Activated naive CD4-positive, alpha-beta T cell treated with anti-CD3 and anti-CD28 coated beads, Interleukin-2, amount 50 U/mL, for 72 hours (primary cell): Measurements from ENCODE around the gene SLC35F3. TPM values are rescaled to one million over a fixed set of nuclear protein-coding genes. Genes with fewer than 3 reads are reported as not detected.
A peak's percentile ranks its signal among the peaks of the same experiment; 100 is the strongest.
"Not testable (repeated sequence)": the region's sequence is repeated elsewhere in the genome, so short reads cannot be mapped to it uniquely, and the experiment has no call there.

ENCODE experiments used
- ATAC-seq, 2 donors: fragments of 150-1000 bp; cut with Tn5 transposase; 2 replicates each; pipeline ENCODE4 v1.10.0; 2021; ENCODE audit warnings: mild to moderate bottlenecking in 2 of 2, moderate library complexity in 2 of 2
- DNase-seq, 2 donors: peaks; one replicate each; pipeline ENCODE4 v3.0.0; 2021 to 2022; ENCODE audit warnings: low spot score in 2 of 2
- H3K27ac Mint-ChIP-seq, 2 donors: one replicate each; pipeline ENCODE4 v1.8.0; 2022; ENCODE audit warnings: mild to moderate bottlenecking in 2 of 2, mixed read lengths in 2 of 2
- H3K36me3 Mint-ChIP-seq, 2 donors: one replicate each; pipeline ENCODE4 v1.8.0; 2022; ENCODE audit warnings: mixed read lengths in 2 of 2
- H3K9me3 Mint-ChIP-seq, 2 donors: one replicate each; pipeline ENCODE4 v1.8.0; 2022; ENCODE audit warnings: mixed read lengths in 2 of 2
- total RNA-seq, 2 donors: library from RNA; stranded (reverse); gene quantifications; one replicate each; pipeline ENCODE4 v1.2.3, GENCODE V29; 2022

Gene SLC35F3
- total RNA-seq, 2 donors from 2014 or later = 0.49 TPM; not detected in 1

- Mint-ChIP-seq H3K9me3 (no peaks in the 10 kb centered on the region), H3K27ac (no peak overlapping the region), H3K36me3 (no peaks in the 10 kb centered on the region)
- peak in 1 of 2 donors; percentile 24 for DNase-seq
- ATAC-seq = peak in 1 of 2 donors; percentile 58
These were observed 250.1 kb downstream of the SLC35F3 start for GRCh38 chr1:234154320-234155251.

GRCh38 chr1:234162661-234163060 is 258.2 kb downstream of the SLC35F3 start:
- Mint-ChIP-seq H3K36me3 (no peaks in the 10 kb centered on the region), H3K27ac (no peak overlapping the region), H3K9me3 (no peaks in the 10 kb centered on the region)
- DNase-seq = no peak
- no peak for ATAC-seq

GRCh38 chr1:234163267-234163919 is 258.9 kb downstream of the SLC35F3 start:
- Mint-ChIP-seq H3K9me3 (no peaks in the 10 kb centered on the region), H3K27ac (no peak overlapping the region), H3K36me3 (no peaks in the 10 kb centered on the region)
- ATAC-seq = no peak
- no peak for DNase-seq

GRCh38 chr1:234164098-234164709 is 259.7 kb downstream of the SLC35F3 start:
- DNase-seq = no peak
- H3K36me3 Mint-ChIP-seq = no peaks in the 10 kb centered on the region
- no peak overlapping the region for H3K27ac Mint-ChIP-seq
- no peaks in the 10 kb centered on the region for H3K9me3 Mint-ChIP-seq
- no peak for ATAC-seq

- ATAC-seq = no peak
- no peaks in the 10 kb centered on the region for H3K36me3 Mint-ChIP-seq
- no peak for DNase-seq
- H3K27ac Mint-ChIP-seq = no peak overlapping the region
- no peaks in the 10 kb centered on the region for H3K9me3 Mint-ChIP-seq
These were observed 263.7 kb downstream of the SLC35F3 start for GRCh38 chr1:234168061-234168724.

GRCh38 chr1:234169161-234169849 is 264.8 kb downstream of the SLC35F3 start:
- DNase-seq (no peak), ATAC-seq (no peak)
- Mint-ChIP-seq H3K27ac (peak overlapping the region in 1 of 2 donors; percentile 22), H3K36me3 (no peaks in the 10 kb centered on the region), H3K9me3 (no peaks in the 10 kb centered on the region)

- DNase-seq = no peak
- Mint-ChIP-seq H3K9me3 (no peaks in the 10 kb centered on the region), H3K36me3 (no peaks in the 10 kb centered on the region), H3K27ac (peak overlapping the region in 1 of 2 donors; percentile 55)
- ATAC-seq = no peak
These were observed 265.6 kb downstream of the SLC35F3 start for GRCh38 chr1:234170067-234170466.

- ATAC-seq = peak in 1 of 2 donors; percentile 48
- no peak for DNase-seq
- Mint-ChIP-seq H3K27ac (peak overlapping the region in 1 of 2 donors; percentile 55), H3K9me3 (no peaks in the 10 kb centered on the region), H3K36me3 (no peaks in the 10 kb centered on the region)
These were observed 266.1 kb downstream of the SLC35F3 start for GRCh38 chr1:234170622-234171021.

- DNase-seq (no peak), ATAC-seq (no peak)
- H3K27ac Mint-ChIP-seq = no peak overlapping the region
- peaks cover 0 to 15% of the 10 kb centered on the region in 2 donors for H3K36me3 Mint-ChIP-seq
- H3K9me3 Mint-ChIP-seq = peaks cover 0 to 8% of the 10 kb centered on the region in 2 donors
These were observed 269.5 kb downstream of the SLC35F3 start for GRCh38 chr1:234173968-234174367.

GRCh38 chr1:234175363-234175762 is 270.9 kb downstream of the SLC35F3 start:
- ATAC-seq (no peak), DNase-seq (no peak)
- H3K27ac Mint-ChIP-seq = no peak overlapping the region
- peaks cover 0 to 15% of the 10 kb centered on the region in 2 donors for H3K36me3 Mint-ChIP-seq
- peaks cover 0 to 8% of the 10 kb centered on the region in 2 donors for H3K9me3 Mint-ChIP-seq

- ATAC-seq (no peak), DNase-seq (no peak)
- H3K27ac Mint-ChIP-seq = no peak overlapping the region
- peaks cover 0 to 15% of the 10 kb centered on the region in 2 donors for H3K36me3 Mint-ChIP-seq
- peaks cover 0 to 8% of the 10 kb centered on the region in 2 donors for H3K9me3 Mint-ChIP-seq
These were observed 271.5 kb downstream of the SLC35F3 start for GRCh38 chr1:234176000-234176399.

- not testable (repeated sequence) for ATAC-seq, DNase-seq
- peaks cover 0 to 15% of the 10 kb centered on the region in 2 donors for H3K36me3 Mint-ChIP-seq
These were observed 272.4 kb downstream of the SLC35F3 start for GRCh38 chr1:234176847-234177246.

GRCh38 chr1:234185438-234185837 is 281.0 kb downstream of the SLC35F3 start:
- Mint-ChIP-seq H3K36me3 (peaks cover 6% of the 10 kb centered on the region in 2 donors), H3K9me3 (peaks cover 9 to 10% of the 10 kb centered on the region in 2 donors), H3K27ac (no peak overlapping the region)
- DNase-seq (no peak), ATAC-seq (no peak)

More at GRCh38 chr1:234176847-234177246, 272.4 kb downstream of the SLC35F3 start:
- H3K9me3 Mint-ChIP-seq, H3K27ac Mint-ChIP-seq: not testable (repeated sequence)

- DNase-seq = peak in 1 of 2 donors; percentile 30
- Mint-ChIP-seq H3K9me3 (peaks cover 13 to 14% of the 10 kb centered on the region in 2 donors), H3K27ac (no peak overlapping the region), H3K36me3 (peaks cover 11% of the 10 kb centered on the region in 2 donors)
- ATAC-seq = peak; percentile 36 to 99
These were observed 281.7 kb downstream of the SLC35F3 start for GRCh38 chr1:234186037-234186688.

GRCh38 chr1:234188454-234188792 is 283.9 kb downstream of the SLC35F3 start:
- DNase-seq (peak in 1 of 2 donors; percentile 29), ATAC-seq (no peak)
- H3K36me3 Mint-ChIP-seq = peaks cover 11 to 17% of the 10 kb centered on the region in 2 donors
- peaks cover 19 to 20% of the 10 kb centered on the region in 2 donors for H3K9me3 Mint-ChIP-seq
- peak overlapping the region in 1 of 2 donors; percentile 24 for H3K27ac Mint-ChIP-seq
